HG02938 (cell line): ENCODE data around the gene NAPB.

Experiments used
- ATAC-seq: cut with Tn5 transposase; IDR thresholded peaks from one replicate; pipeline ENCODE4 v1.9.1; 2021; ENCODE audit warnings: mild to moderate bottlenecking, moderate library complexity; ENCODE audit not compliant: unreplicated experiment

Gene NAPB

GRCh38 chr20:23369072-23369823, 52.0 kb downstream of the NAPB start:
- no peak for ATAC-seq

DNA sequence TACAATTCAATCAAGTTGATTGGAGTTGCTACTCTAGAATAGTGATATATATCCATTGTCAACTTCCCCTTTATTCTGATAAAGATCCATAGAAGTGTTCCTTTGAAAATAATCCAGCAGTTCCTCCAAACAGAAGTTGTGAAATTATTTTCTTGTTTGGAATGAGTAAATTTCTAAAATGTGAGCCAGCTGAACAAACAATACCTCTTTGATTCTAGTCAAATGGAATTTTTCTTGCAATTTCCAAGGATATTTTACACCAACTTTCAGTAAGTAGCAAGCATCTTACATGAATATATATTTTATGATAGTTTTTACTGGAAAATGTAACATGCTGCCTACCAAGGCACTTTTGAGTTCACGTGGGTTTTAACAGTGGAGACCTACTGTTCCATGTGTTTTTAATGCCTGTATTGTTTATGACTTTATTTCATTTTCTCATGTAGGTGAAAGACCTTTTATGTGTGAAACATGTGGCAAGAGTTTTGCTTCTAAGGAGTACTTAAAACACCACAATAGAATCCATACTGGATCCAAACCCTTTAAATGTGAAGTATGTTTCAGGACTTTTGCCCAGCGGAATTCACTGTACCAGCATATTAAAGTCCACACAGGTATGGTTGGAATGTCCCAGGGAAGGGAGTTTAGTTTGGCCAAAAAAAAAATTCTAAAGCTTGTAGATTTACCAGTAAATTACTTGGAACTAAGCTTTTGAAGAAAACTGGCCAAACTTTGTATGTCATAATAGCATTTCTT, 52.8 kb downstream of the NAPB start:
- ATAC-seq: no peak

DNA sequence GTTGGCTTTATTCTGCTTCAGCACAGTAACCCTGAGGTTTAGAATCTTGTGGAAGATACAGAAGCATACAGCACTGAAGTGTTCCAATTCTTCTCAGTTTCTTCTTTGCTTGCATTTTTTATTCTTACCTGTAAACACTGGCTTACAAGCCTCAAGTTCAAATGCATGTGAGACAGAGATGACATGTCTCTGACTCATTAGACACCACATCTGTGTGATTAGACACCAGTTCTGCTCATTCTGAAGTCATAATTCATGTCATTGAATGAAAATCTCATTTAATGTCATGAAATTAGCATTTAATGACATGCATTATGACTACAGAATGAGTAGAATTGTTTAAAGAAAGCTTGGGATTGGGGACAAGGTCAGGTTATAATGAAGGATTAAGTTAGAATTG, 53.5 kb downstream of the NAPB start:
- ATAC-seq: no peak

GRCh38 chr20:23366384-23366783, 54.9 kb downstream of the NAPB start:
- ATAC-seq: no peak

DNA sequence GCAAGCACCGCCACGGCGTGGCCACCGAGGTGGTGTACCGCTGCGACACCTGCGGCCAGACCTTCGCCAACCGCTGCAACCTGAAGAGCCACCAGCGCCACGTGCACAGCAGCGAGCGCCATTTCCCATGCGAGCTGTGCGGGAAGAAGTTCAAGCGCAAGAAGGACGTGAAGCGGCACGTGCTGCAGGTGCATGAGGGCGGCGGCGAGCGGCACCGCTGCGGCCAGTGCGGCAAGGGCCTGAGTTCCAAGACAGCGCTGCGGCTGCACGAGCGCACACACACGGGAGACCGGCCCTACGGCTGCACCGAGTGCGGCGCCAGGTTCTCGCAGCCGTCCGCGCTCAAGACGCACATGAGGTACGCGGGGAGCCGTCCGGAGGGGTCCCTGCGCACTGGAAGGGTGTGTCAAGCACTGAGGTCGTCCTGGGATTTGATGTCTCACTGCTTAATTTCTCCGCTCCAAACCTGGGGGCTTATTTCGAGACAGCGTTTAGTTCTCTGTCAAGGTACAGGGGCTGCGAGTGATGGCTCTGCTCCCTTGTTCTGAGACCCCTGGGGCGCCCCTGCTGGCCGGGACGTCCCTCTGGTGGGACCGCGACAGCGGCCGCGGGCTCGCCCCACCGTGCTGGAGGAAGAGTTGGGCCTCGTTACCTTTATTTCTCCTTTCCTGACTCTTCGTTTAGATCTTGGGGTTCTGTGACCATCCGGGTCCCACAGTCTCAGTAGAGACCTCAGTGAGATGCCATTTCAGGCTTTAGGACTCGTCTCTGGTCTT, 55.7 kb downstream of the NAPB start:
- no peak for ATAC-seq

DNA sequence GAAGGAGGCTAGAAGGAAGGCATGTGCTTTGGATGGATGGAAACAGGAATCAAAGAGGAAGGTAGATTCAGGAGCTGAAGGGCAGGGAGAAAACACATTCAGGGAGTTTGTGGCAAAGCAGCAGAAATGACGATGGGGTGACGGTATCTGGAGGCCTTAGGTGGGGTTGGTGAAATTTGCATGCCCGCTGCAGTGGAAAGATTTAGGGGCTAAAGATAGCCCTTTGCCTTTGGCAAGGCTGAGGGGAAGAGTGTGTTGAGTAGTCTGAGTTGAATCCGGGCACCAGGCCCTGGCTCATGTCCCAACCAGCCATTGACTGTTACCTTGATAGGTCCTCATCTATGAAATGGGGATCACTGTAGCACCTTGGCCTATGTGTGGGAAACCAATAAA, 58.0 kb downstream of the NAPB start:
- no peak for ATAC-seq

GRCh38 chr20:23362392-23363256, 58.7 kb downstream of the NAPB start:
- ATAC-seq: peak; percentile 5

- ATAC-seq: peak; percentile 55
These were observed 59.6 kb downstream of the NAPB start, which contains the start of gene GZF1 for GRCh38 chr20:23361476-23362391. GZF1 (plus strand) TSS chr20:23362182; CDS start chr20:23364384, 2,202 bp downstream.

DNA sequence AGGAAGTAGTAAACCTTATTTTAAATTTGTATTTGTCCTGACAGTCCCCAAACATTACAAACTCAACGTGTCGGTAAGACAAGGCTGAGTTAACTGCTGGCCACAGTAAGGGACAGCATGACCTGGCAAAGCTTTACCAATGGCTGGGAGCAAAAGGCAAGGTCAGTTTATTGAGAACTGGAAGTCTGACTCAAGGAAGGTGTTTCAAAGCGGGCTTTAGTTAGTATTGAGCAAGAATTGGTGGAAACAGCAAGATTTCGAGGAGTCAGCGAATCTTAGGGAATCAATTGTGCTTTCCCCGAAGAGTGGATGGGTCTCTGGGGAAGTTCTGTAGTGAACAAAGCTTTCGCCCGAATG, 60.2 kb downstream of the NAPB start:
- no peak for ATAC-seq

DNA sequence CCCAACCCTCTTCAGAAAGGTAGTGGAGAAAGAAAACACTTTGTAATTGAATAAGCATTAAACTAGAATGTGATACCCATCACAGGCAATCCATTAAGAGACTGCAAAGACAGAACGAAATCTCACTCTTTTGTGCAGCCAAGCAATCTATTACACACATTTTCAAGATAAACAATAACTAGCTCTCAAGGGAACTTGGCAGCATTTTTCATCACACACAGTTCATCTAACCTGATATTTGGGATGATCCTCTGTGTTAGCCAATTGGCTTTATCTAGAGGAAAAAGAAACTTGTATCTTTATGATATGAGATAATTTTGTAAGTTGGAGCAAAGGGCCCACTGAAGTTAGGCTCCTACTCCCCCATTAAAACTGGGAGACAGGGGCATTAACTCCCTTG, 60.8 kb downstream of the NAPB start:
- ATAC-seq: no peak

DNA sequence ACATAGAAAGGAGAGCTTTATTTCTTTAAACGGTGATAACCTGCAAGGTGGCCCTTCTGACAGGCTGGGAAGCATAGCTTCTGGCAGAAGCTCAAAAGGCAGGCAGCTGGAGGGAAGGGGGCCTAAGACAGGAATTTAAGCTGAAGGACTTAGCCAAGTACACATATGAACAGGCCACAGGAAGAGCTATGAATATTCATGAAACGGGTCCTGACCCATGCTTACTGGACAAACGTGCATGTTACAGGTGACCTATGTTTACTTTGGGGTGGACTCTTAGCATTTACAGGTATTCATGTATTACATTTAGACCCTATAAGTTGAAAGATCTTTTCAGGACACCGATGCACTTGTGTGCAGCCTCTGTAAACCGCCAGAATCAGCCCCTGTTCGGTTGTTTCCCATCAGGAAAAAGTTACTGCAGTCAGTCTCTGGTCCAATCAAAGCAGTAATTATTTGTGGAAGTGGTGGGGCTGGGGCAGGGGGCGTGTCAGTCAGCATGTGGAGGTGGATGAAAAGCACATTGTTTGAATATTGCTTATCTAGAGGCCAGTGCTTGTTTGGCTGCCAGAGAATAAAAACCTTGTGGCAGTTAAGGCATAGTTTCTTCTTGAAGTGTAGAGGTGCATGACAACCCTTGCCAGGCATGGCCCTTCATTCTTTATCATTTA, 62.2 kb downstream of the NAPB start:
- ATAC-seq: no peak

- ATAC-seq: no peak
These were observed 62.8 kb downstream of the NAPB start for GRCh38 chr20:23358563-23358906.

GRCh38 chr20:23357767-23358562, 63.3 kb downstream of the NAPB start:
- peak; percentile 59 for ATAC-seq

GRCh38 chr20:23356203-23356602, 65.1 kb downstream of the NAPB start:
- no peak for ATAC-seq

DNA sequence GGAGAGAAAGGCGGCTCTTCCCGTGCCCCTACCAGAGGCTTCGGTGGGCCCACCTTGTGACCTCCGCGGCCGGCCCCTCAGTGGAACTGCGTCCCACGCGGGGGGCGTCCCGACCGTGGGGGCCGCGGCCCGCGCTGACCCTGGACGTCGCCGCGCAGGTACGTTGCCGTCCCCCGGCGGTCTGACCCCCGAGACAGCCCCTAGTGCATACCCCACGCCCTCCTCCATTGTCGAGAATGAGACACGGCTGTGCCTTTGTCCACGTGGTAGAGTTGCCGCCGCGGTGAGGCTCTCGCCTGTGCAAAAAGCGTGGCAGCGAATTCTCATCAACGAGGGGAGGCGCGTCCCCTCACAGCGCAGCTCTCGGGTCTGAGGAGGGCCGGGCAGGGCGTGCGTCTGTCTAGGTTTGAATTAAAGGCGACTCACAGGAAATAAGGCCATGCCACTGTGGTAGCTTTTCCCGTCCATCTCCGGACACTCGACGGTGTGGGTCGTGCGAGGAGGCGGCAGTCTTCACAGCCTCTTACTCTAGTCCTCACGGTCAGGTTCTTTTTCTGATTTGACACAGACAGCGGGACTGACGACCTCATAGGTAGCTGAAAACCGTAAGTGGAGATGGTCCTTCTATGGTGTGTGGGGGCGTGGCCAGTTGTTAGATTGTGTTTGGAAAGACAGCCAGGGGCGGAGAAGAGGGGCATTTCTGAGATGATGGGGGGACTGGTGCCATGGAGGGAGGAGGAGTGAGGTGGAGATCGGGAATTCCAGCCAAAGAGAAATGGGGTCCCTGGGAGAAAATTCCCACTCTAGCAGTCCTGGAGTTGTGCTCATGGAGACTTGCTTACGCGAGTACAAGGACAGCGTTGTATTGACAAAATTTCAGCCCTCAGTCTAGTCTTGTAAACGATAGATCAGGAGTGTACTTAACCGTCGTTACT, 70.1 kb downstream of the NAPB start:
- peak; percentile 28 for ATAC-seq

- ATAC-seq: peak; percentile 76
These were observed 70.9 kb downstream of the NAPB start, which contains the start of gene NXT1 for GRCh38 chr20:23350196-23350903. NXT1 (plus strand) TSS chr20:23350791; CDS start chr20:23354042, 3,251 bp downstream.
